Tibial nerve (tissue), 4 donors: Measurements from ENCODE around the gene NUP98. TPM values are rescaled to one million over a fixed set of nuclear protein-coding genes. Genes with fewer than 3 reads are reported as not detected.

Experiments used
- DNase-seq, 2 donors: peaks; one replicate each; pipeline ENCODE4 v3.0.0-alpha.2; 2019; ENCODE audit warnings: low spot score in 2 of 2
- H3K27ac ChIP-seq, 4 donors: fragments of 200-600 bp; sonication (generic) in 3 of 4; one replicate each; pipeline ENCODE4 v1.5.1; 2017 to 2019; ENCODE audit warnings: mild to moderate bottlenecking in 1 of 4
- H3K27me3 ChIP-seq, 2 donors: fragments of 200-600 bp; sonication (generic) in 1 of 2; one replicate each; pipeline versions ENCODE4 v1.5.1 to v1.6.0; 2017 to 2019
- H3K36me3 ChIP-seq, 3 donors: fragments of 200-600 bp; sonication (generic); one replicate each; pipeline ENCODE4 v1.5.1; 2018 to 2019
- H3K4me1 ChIP-seq, 4 donors: fragments of 200-600 bp; sonication (generic) in 3 of 4; one replicate each; pipeline ENCODE4 v1.5.1; 2017 to 2019
- H3K4me3 ChIP-seq, 4 donors: fragments of 200-600 bp; sonication (generic) in 3 of 4; one replicate each; pipeline ENCODE4 v1.5.1; 2017 to 2019; ENCODE audit warnings: mild to moderate bottlenecking in 1 of 4, moderate library complexity in 1 of 4
- H3K9me3 ChIP-seq, 4 donors: fragments of 200-600 bp; sonication (generic) in 3 of 4; one replicate each; pipeline ENCODE4 v1.5.1; 2017 to 2019
- CTCF ChIP-seq, 5 experiments: fragments of 200-600 bp in 3 of 5; fragments of 450-650 bp in 2 of 5; sonication (generic) in 3 of 5; IDR thresholded peaks; one replicate each; pipeline ENCODE4 v1.5.1; 2016 to 2019; ENCODE audit warnings: antibody characterized with exemption in 5 of 5, mild to moderate bottlenecking in 3 of 5, moderate library complexity in 2 of 5
- EP300 ChIP-seq, 2 donors: sonication (generic); formaldehyde crosslinking; IDR thresholded peaks; one replicate each; pipeline ENCODE4 v1.6.1; 2017; ENCODE audit warnings: antibody characterized with exemption in 2 of 2, mild to moderate bottlenecking in 1 of 2
- POLR2A ChIP-seq, 2 donors: fragments of 450-650 bp; IDR thresholded peaks; one replicate each; pipeline ENCODE4 v1.6.1; 2017; ENCODE audit warnings: antibody characterized with exemption in 2 of 2, mild to moderate bottlenecking in 2 of 2, moderate library complexity in 2 of 2
- WGBS, 2 donors: methylation state at CpG; one replicate each; pipeline ENCODE4 v1.1.5; 2018; 5-methylcytosine and 5-hydroxymethylcytosine counted together
- total RNA-seq, 4 donors: library from RNA; depleted of rRNA; stranded (reverse); fragments of >200 nt; gene quantifications; one replicate each; pipeline ENCODE4 v1.1.0, GENCODE V29; 2016

The NUP98 gene
- total RNA-seq, 4 donors from 2014 or later: 75.3 to 193 (median 115) TPM

- Histone ChIP-seq H3K27me3 (no peaks in the 10 kb centered on the region), H3K27ac (peak overlapping the region in 3 of 4 donors; percentile 3 to 80 (median 73)), H3K9me3 (no peaks in the 10 kb centered on the region), H3K36me3 (peaks cover 0 to 19% (median 0%) of the 10 kb centered on the region in 3 donors), H3K4me3 (peak overlapping the region; percentile 56 to 79 (median 74)), H3K4me1 (peaks cover 0 to 19% (median 3%) of the 10 kb centered on the region in 4 donors)
- no peak for DNase-seq
- TF ChIP-seq POLR2A (IDR thresholded peaks at IDR 0.05) (no peak), CTCF (IDR thresholded peaks at IDR 0.05) (peak in 1 of 5 experiments; percentile 29), EP300 (IDR thresholded peaks at IDR 0.05) (no peak)
- WGBS, 2 donors: 31 to 39% methylated on average over 5 of the region's 5 CpGs
Measured at GRCh38 chr11:3808861-3809623, 11.7 kb upstream of the NUP98 start.

- 2 to 3% methylated on average over 30 to 41 of the region's 55 CpGs for WGBS, 2 donors
- H3K36me3 ChIP-seq: peaks cover 0 to 19% (median 0%) of the 10 kb centered on the region in 3 donors
- peaks cover 0 to 19% (median 3%) of the 10 kb centered on the region in 4 donors for H3K4me1 ChIP-seq
- H3K27me3 ChIP-seq: no peaks in the 10 kb centered on the region
- H3K4me3 ChIP-seq: peak within 1 kb of the TSS; percentile 56 to 79 (median 74)
- peak; percentile 39 to 44 for DNase-seq
- TF ChIP-seq CTCF (IDR thresholded peaks at IDR 0.05) (peak; percentile 50 to 71 (median 69)), EP300 (IDR thresholded peaks at IDR 0.05) (no peak), POLR2A (IDR thresholded peaks at IDR 0.05) (no peak)
- H3K27ac ChIP-seq: peak within 1 kb of the TSS in 3 of 4 donors; percentile 3 to 80 (median 73)
- H3K9me3 ChIP-seq: no peaks in the 10 kb centered on the region
Measured at GRCh38 chr11:3807909-3808860, 10.8 kb upstream of the NUP98 start, which contains the start of gene PGAP2. Gene PGAP2 (plus strand): TSS chr11:3808560. CDS start chr11:3811260, 2,700 bp downstream.

GRCh38 chr11:3803726-3804495, 6.6 kb upstream of the NUP98 start:
- WGBS, 2 donors: 82 to 95% methylated on average over 11 of the region's 11 CpGs
- no peak overlapping the region for H3K27ac ChIP-seq
- no peaks in the 10 kb centered on the region for H3K9me3 ChIP-seq
- no peak for TF ChIP-seq POLR2A (IDR thresholded peaks at IDR 0.05)
- no peak for TF ChIP-seq CTCF (IDR thresholded peaks at IDR 0.05)
- TF ChIP-seq EP300 (IDR thresholded peaks at IDR 0.05): no peak
- H3K4me1 ChIP-seq: peaks cover 0 to 13% (median 2%) of the 10 kb centered on the region in 4 donors
- no peaks in the 10 kb centered on the region for H3K27me3 ChIP-seq
- no peaks in the 10 kb centered on the region for H3K36me3 ChIP-seq
- DNase-seq: no peak
- no peak overlapping the region for H3K4me3 ChIP-seq

GRCh38 chr11:3802011-3802790, 4.8 kb upstream of the NUP98 start:
- Histone ChIP-seq H3K4me3 (no peak overlapping the region), H3K36me3 (no peaks in the 10 kb centered on the region), H3K9me3 (no peaks in the 10 kb centered on the region), H3K27me3 (no peaks in the 10 kb centered on the region), H3K4me1 (peaks cover 0 to 12% (median 5%) of the 10 kb centered on the region in 4 donors), H3K27ac (no peak overlapping the region)
- no peak for TF ChIP-seq POLR2A (IDR thresholded peaks at IDR 0.05)
- TF ChIP-seq EP300 (IDR thresholded peaks at IDR 0.05): no peak
- no peak for TF ChIP-seq CTCF (IDR thresholded peaks at IDR 0.05)
- DNase-seq: no peak
- 60 to 62% methylated on average over 4 of the region's 4 CpGs for WGBS, 2 donors
